Stomach (tissue), 9 donors: Measurements from ENCODE around the gene MS4A18. TPM values are rescaled to one million over a fixed set of nuclear protein-coding genes. Genes with fewer than 3 reads are reported as not detected.

Experiments used
- DNase-seq, 2 donors: peaks; one replicate each; pipeline versions ENCODE4 v3.0.0 to v3.0.0-alpha.2; 2013 to 2019
- H3K27ac ChIP-seq, 5 donors: fragments of 200-600 bp in 4 of 5; sonication (generic) in 4 of 5; one replicate each; pipeline ENCODE4 v1.5.1; 2013 to 2019; ENCODE audit warnings: mild to moderate bottlenecking in 1 of 5, moderate library complexity in 1 of 5
- H3K27me3 ChIP-seq, 3 donors: fragments of 200-600 bp; sonication (generic); one replicate each; pipeline ENCODE4 v1.5.1; 2017 to 2019; ENCODE audit warnings: mixed run types in 1 of 3
- H3K36me3 ChIP-seq, 4 donors: fragments of 200-600 bp; sonication (generic); 1 replicate in 3 of 4; 2 replicates in 1 of 4; pipeline ENCODE4 v1.5.1; 2016 to 2019
- H3K4me1 ChIP-seq, 4 donors: fragments of 200-600 bp; sonication (generic); one replicate each; pipeline ENCODE4 v1.5.1; 2016 to 2019
- H3K4me3 ChIP-seq, 4 donors: fragments of 200-600 bp; sonication (generic) in 3 of 4; one replicate each; pipeline ENCODE4 v1.5.1; 2016 to 2019; ENCODE audit warnings: mild to moderate bottlenecking in 1 of 4
- H3K9me3 ChIP-seq, 4 donors: fragments of 200-600 bp; sonication (generic); one replicate each; pipeline ENCODE4 v1.5.1; 2016 to 2019
- EP300 ChIP-seq: sonication (generic); formaldehyde crosslinking; IDR thresholded peaks from one replicate; pipeline ENCODE4 v1.6.1; 2017; ENCODE audit warnings: antibody characterized with exemption
- POLR2A ChIP-seq, 4 donors: fragments of 450-650 bp; IDR thresholded peaks; one replicate each; pipeline ENCODE4 v1.6.1; 2016; ENCODE audit warnings: antibody characterized with exemption in 4 of 4, control low read depth in 2 of 4, mild to moderate bottlenecking in 1 of 4, moderate library complexity in 1 of 4
- POLR2AphosphoS5 ChIP-seq, 3 donors: sonication (generic); formaldehyde crosslinking; IDR thresholded peaks; one replicate each; pipeline ENCODE4 v1.6.1; 2016; ENCODE audit warnings: antibody characterized with exemption in 3 of 3
- WGBS, 5 donors: extraction: QIAGEN DNeasy Blood & Tissue Kit in 3 of 5; methylation state at CpG; one replicate each; pipeline versions ENCODE4 v1.1.5 to v1.1.7; 2013 to 2018; 5-methylcytosine and 5-hydroxymethylcytosine counted together
- intact Hi-C: fragments of 100-400 bp; cut with DNase I; formaldehyde crosslinking; loops from one replicate; pipeline ENCODE4 v1.15.1; 2023; ENCODE audit warnings: low total_unique reads
- polyA plus RNA-seq, 3 donors: library from polyadenylated mRNA; stranded (reverse); fragments of 200-250 nt; gene quantifications; one replicate each; pipeline ENCODE4 v1.2.3, GENCODE V29; 2013
- total RNA-seq, 5 donors: library from RNA; depleted of rRNA; stranded (reverse); fragments of >200 nt; gene quantifications; one replicate each; pipeline versions ENCODE4 v1.1.0 to v1.2.3, GENCODE V29; 2014 to 2016
- TF ChIP-seq, protein P1 (sequence below), 7 experiments: fragments of 450-650 bp in 4 of 7; fragments of 200-600 bp in 3 of 7; sonication (generic) in 3 of 7; IDR thresholded peaks; one replicate each; pipeline ENCODE4 v1.5.1; 2016 to 2019; ENCODE audit warnings: antibody characterized with exemption in 7 of 7, control low read depth in 2 of 7, mild to moderate bottlenecking in 1 of 7
- donor health status: healthy with polysubstance abuse.
- donor health status: Bipolar disorder and iron deficiency.
- donor health status: healthy.

Gene MS4A18
- total and polyA plus RNA-seq, 8 donors = 0.19 TPM; not detected in 7

DNA sequence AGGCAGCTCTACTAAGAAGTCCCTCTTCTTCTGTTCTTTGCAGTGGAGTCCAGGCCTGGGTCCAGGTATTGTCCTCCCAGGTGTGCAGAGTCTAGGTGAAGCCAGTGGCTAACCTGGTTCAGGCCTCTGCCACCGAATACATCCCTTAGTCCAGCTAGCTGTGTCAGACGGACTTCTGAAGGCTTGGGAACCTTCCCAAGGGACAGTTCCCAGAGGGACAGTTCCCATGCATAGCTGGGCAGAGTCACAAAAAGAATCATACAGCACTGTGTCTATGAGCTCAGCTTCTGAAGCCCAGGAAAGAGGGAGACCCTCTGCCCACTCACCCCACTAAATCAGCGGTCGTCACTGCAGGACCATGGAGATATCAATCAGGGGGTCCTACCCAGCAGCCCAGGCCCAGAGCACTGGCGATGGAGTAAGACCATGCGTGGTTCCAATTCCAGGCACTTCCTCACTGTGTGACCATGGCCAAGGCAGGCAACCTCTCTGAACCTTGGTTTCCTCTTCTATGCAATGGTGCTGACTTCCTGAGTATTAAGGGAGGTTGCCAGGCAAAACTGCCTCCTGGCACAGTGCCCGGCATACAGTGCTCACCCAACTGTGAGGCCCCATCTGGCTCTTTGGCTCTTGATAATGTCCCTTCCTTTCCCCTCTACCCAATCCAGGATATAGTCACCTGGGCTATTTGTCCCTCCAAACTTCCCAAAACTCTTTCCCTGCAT lies 64.0 kb downstream of the MS4A18 start:
- H3K4me3 ChIP-seq = no peak overlapping the region

DNA sequence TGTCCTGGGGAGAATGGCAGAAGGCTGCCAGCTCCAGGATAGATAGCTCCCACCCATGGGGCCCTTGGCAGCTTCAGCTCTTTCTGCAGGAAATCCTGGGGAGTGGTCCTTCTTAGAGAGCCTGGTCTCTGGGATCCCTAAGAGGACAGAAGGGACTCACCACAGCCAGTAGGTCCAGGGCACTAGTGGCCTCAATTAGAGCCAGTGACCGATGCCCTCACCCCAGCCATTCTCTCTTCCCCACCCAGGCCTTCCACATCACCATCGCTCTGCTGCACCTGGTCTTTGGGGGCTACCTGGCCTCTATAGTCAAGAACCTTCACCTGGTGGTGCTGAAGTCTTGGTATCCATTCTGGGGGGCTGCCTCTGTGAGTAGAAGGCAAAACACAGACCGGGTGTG lies 66.2 kb downstream of the MS4A18 start:
- TF ChIP-seq, protein P1, sequence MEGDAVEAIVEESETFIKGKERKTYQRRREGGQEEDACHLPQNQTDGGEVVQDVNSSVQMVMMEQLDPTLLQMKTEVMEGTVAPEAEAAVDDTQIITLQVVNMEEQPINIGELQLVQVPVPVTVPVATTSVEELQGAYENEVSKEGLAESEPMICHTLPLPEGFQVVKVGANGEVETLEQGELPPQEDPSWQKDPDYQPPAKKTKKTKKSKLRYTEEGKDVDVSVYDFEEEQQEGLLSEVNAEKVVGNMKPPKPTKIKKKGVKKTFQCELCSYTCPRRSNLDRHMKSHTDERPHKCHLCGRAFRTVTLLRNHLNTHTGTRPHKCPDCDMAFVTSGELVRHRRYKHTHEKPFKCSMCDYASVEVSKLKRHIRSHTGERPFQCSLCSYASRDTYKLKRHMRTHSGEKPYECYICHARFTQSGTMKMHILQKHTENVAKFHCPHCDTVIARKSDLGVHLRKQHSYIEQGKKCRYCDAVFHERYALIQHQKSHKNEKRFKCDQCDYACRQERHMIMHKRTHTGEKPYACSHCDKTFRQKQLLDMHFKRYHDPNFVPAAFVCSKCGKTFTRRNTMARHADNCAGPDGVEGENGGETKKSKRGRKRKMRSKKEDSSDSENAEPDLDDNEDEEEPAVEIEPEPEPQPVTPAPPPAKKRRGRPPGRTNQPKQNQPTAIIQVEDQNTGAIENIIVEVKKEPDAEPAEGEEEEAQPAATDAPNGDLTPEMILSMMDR (IDR thresholded peaks at IDR 0.05) = no peak
- DNase-seq = no peak
- Histone ChIP-seq H3K4me3 (no peak overlapping the region), H3K36me3 (no peaks in the 10 kb centered on the region), H3K9me3 (no peaks in the 10 kb centered on the region), H3K27ac (no peak overlapping the region), H3K27me3 (no peaks in the 10 kb centered on the region), H3K4me1 (peaks cover 0 to 15% (median 10%) of the 10 kb centered on the region in 4 donors)
- 89 to 96% (median 92%) methylated on average over 3 of the region's 3 CpGs for WGBS, 5 donors
- intact Hi-C loops = no loop called here

More for the DNA sequence above, 64.0 kb downstream of the MS4A18 start:
- 77 to 91% (median 80%) methylated on average over 7 of the region's 7 CpGs for WGBS, 5 donors
- no peak overlapping the region for H3K27ac ChIP-seq
- H3K9me3 ChIP-seq = no peaks in the 10 kb centered on the region
- DNase-seq = no peak
- H3K27me3 ChIP-seq = no peaks in the 10 kb centered on the region
- peaks cover 0 to 19% (median 10%) of the 10 kb centered on the region in 4 donors for H3K4me1 ChIP-seq
- no peaks in the 10 kb centered on the region for H3K36me3 ChIP-seq
- intact Hi-C loops = no loop called here
- TF ChIP-seq EP300 (no peak), POLR2A (IDR thresholded peaks at IDR 0.05) (no peak), POLR2AphosphoS5 (IDR thresholded peaks at IDR 0.05) (no peak)
- TF ChIP-seq, protein P1 (IDR thresholded peaks at IDR 0.05) = no peak

DNA sequence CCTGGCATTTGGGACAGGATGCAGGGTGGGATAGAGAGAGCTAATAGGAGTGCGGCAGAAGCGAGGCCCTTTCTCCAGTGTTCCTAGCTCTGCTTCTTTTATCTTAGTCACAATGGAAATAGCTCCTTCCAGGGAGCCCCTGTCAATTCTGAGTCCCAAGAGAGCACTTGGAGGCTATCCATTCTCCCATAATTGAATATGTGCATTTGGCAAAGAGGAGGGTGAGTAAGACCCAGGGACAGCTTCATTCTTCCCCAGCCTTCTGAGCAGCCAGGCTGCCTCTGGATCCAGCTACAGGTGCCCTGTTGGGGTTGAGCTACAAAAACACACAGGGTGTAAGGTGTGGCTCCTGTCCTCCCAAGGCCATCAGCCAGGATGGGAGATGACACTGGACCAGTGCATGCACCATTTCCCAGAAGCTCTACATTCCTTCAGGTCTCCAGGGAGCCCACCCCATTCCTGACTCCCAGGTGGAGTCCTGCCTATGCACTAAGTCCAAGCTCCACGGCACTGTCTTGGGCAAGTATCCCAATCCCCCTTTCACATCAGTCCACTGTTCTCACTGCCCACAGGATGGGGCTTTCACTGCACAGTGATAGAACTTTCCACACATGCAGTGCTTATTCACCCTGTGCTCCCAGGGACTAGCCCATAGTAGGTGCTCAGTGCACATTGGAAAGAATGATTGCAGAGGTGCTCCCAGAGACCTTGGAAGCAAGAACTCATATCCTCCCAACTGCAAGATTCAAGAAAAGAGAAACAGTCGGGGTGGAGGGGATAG lies 66.8 kb downstream of the MS4A18 start:
- intact Hi-C loops = no loop called here
- DNase-seq = no peak
- Histone ChIP-seq H3K4me1 (peaks cover 0 to 10% (median 9%) of the 10 kb centered on the region in 4 donors), H3K36me3 (no peaks in the 10 kb centered on the region), H3K27ac (no peak overlapping the region), H3K9me3 (no peaks in the 10 kb centered on the region), H3K27me3 (no peaks in the 10 kb centered on the region), H3K4me3 (no peak overlapping the region)
- WGBS, 5 donors = 88 to 93% (median 91%) methylated on average over 4 of the region's 4 CpGs
- TF ChIP-seq, protein P1 (IDR thresholded peaks at IDR 0.05) = no peak
- TF ChIP-seq POLR2AphosphoS5 (IDR thresholded peaks at IDR 0.05) (no peak), POLR2A (IDR thresholded peaks at IDR 0.05) (no peak), EP300 (no peak)

DNA sequence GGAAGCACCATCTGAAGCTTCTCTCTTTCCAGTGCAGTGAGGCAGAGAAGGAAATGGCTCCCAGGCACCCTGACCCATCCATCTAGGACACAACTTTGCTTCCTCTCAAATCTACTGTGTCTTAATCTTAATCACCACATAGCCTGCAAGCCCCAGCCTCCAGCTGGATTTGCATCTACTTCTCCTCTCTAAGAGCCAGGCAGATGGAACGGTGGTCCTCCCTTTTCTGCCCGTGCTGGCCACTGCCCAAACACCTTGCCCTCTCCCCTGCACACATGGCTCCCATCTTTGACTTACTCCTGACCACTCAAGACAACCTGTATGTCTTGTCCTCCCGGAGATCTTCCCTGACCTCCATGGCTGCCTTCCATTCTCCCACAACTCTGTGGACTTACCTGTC lies 68.0 kb downstream of the MS4A18 start:
- no peak for DNase-seq
- H3K4me3 ChIP-seq = no peak overlapping the region

More for the DNA sequence above, 68.0 kb downstream of the MS4A18 start:
- Histone ChIP-seq H3K36me3 (no peaks in the 10 kb centered on the region), H3K9me3 (no peaks in the 10 kb centered on the region), H3K27ac (no peak overlapping the region), H3K4me1 (peaks cover 0 to 2% (median 0%) of the 10 kb centered on the region in 4 donors), H3K27me3 (peaks cover 0 to 2% (median 0%) of the 10 kb centered on the region in 3 donors)
- TF ChIP-seq, protein P1 (IDR thresholded peaks at IDR 0.05) = no peak
- TF ChIP-seq POLR2A (IDR thresholded peaks at IDR 0.05) = no peak
- TF ChIP-seq POLR2AphosphoS5 (IDR thresholded peaks at IDR 0.05) = no peak
- no peak for TF ChIP-seq EP300
- 71 to 90% (median 80%) methylated on average over 3 of the region's 3 CpGs for WGBS, 5 donors
- intact Hi-C loops = no loop called here

Other genes with a start within 250 kb of the MS4A18 start
- gene MS4A12, start 231.9 kb upstream of the MS4A18 start, total RNA-seq = 1 to 10 TPM in 2 of 5 donors, not detected in 3; 2.9 to 4.6 TPM
- 1 to 10 TPM in 1 of 3 donors, not detected in 2; 1.1 TPM for gene MS4A12, start 231.9 kb upstream of the MS4A18 start, polyA plus RNA-seq
- gene MS4A13, start 209.3 kb upstream of the MS4A18 start, total RNA-seq = not detected
- gene MS4A13, start 209.3 kb upstream of the MS4A18 start, polyA plus RNA-seq = not detected
- gene MS4A8, start 25.1 kb upstream of the MS4A18 start, total RNA-seq = 1 to 10 TPM in 4 of 5 donors, not detected in 1; 2.6 to 8.9 (median 7.5) TPM
- 1 to 10 TPM; 2.3 to 5.7 (median 3.7) TPM for gene MS4A8, start 25.1 kb upstream of the MS4A18 start, polyA plus RNA-seq
- gene MS4A15, start 32.1 kb downstream of the MS4A18 start, total RNA-seq = not detected
- not detected for gene MS4A15, start 32.1 kb downstream of the MS4A18 start, polyA plus RNA-seq
- gene MS4A10, start 60.6 kb downstream of the MS4A18 start, total RNA-seq = under 1 TPM in 1 of 5 donors, not detected in 4; 0.18 TPM
- gene MS4A10, start 60.6 kb downstream of the MS4A18 start, polyA plus RNA-seq = not detected
- 10 to 100 TPM in 3 of 5 donors, 1 to 10 TPM in 2; 7.0 to 37.9 (median 12.9) TPM for gene CCDC86, start 117.4 kb downstream of the MS4A18 start, total RNA-seq
- 10 to 100 TPM; 15.2 to 18.6 (median 17.1) TPM for gene CCDC86, start 117.4 kb downstream of the MS4A18 start, polyA plus RNA-seq
- gene PTGDR2, start 131.2 kb downstream of the MS4A18 start, total RNA-seq = 10 to 100 TPM in 3 of 5 donors, not detected in 2; 11.9 to 67.8 (median 27.7) TPM
- gene PTGDR2, start 131.2 kb downstream of the MS4A18 start, polyA plus RNA-seq = 10 to 100 TPM in 1 of 3 donors, 1 to 10 TPM in 2; 2.1 to 12.7 (median 8.2) TPM
- gene ZP1, start 142.8 kb downstream of the MS4A18 start, total RNA-seq = under 1 TPM in 1 of 5 donors, not detected in 4; 0.72 TPM
- 1 to 10 TPM in 2 of 3 donors, under 1 TPM in 1; 0.43 to 8.6 (median 4.1) TPM for gene ZP1, start 142.8 kb downstream of the MS4A18 start, polyA plus RNA-seq
- 10 to 100 TPM in 4 of 5 donors, 1 to 10 TPM in 1; 3.5 to 71.9 (median 41.9) TPM for gene PRPF19, start 181.9 kb downstream of the MS4A18 start, total RNA-seq
- gene PRPF19, start 181.9 kb downstream of the MS4A18 start, polyA plus RNA-seq = 10 to 100 TPM; 54.7 to 86.1 (median 67.2) TPM
- gene TMEM109, start 189.4 kb downstream of the MS4A18 start, total RNA-seq = 10 to 100 TPM; 27.4 to 97.0 (median 80.8) TPM
- gene TMEM109, start 189.4 kb downstream of the MS4A18 start, polyA plus RNA-seq = 100 to 1,000 TPM in 1 of 3 donors, 10 to 100 TPM in 2; 31.2 to 122 (median 50.1) TPM
- 100 to 1,000 TPM in 1 of 5 donors, 10 to 100 TPM in 3, 1 to 10 TPM in 1; 8.4 to 142 (median 29.2) TPM for gene TMEM132A, start 199.7 kb downstream of the MS4A18 start, total RNA-seq
- gene TMEM132A, start 199.7 kb downstream of the MS4A18 start, polyA plus RNA-seq = 10 to 100 TPM in 2 of 3 donors, 1 to 10 TPM in 1; 8.4 to 62.9 (median 25.2) TPM
- 10 to 100 TPM in 3 of 5 donors, 1 to 10 TPM in 2; 7.9 to 29.5 (median 13.4) TPM for gene SLC15A3, start 227.5 kb downstream of the MS4A18 start, total RNA-seq
- gene SLC15A3, start 227.5 kb downstream of the MS4A18 start, polyA plus RNA-seq = 10 to 100 TPM; 25.8 to 33.6 (median 32.2) TPM
- gene CD6, start 247.0 kb downstream of the MS4A18 start, total RNA-seq = 1 to 10 TPM in 3 of 5 donors, not detected in 2; 1.6 to 2.8 (median 2.3) TPM
- 1 to 10 TPM; 1.1 to 1.2 (median 1.1) TPM for gene CD6, start 247.0 kb downstream of the MS4A18 start, polyA plus RNA-seq